Fibroblast of skin of right biceps (primary cell): ENCODE results near the gene FBXO31.
"Not testable (repeated sequence)": the region's sequence is repeated elsewhere in the genome, so short reads cannot be mapped to it uniquely, and the experiment has no call there.

Source experiments
- DNase-seq: peaks from one replicate; pipeline ENCODE4 v3.0.0-alpha.2; 2013

The FBXO31 gene

DNA sequence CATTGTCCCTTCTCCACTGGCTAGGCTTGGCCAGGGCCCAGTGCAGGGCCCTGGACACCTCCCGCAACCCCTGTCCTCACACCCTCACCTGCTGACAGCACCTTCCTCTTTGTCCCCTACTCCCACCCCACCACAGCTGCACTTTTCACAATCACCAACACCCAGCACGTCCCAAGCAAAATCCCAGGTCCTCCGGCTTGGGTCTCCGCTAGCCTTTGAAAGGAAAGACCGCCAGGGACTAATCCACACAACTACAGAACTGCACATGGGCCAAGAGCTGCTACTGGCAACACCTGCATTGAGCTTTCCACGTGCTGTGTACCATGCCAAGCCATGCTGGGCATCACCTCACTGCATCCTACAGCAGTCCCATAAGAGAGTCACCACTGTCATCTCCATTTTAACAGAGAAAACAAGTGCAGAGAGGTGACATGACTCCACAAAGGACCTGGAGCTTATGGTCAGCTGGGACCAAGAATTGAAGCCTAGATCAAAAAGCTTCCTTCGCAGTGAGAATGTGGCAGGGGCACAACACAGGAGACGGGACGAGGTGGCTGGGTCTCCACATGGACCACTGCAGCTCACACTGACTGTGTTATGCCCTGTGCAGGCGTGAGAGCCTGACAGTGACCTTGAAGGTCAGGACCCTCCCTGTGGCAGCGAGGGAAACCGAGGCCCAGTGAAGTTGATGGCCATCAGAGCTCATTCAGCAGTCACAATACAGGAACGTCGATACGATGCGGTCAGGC lies 22.5 kb downstream of the FBXO31 start:
- no peak for DNase-seq

DNA sequence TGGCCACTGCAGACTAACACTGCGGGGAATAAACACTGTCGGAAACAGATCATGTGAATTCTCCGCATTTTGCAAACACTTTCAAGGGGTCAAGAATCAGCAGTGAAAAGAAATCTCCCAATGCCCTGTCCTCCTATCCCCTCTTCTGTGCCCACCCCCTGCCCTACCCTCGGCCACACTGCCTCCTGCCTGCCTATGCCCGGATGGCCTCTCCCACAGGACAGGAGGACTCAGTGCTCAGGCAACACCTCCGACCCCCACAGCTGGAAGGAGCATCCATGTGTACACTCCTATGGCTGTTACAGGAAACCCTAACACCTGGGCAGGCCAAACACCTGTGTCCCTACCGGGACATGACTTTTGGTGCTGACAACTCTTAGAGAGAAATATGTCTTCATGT lies 24.5 kb downstream of the FBXO31 start:
- no peak for DNase-seq

DNA sequence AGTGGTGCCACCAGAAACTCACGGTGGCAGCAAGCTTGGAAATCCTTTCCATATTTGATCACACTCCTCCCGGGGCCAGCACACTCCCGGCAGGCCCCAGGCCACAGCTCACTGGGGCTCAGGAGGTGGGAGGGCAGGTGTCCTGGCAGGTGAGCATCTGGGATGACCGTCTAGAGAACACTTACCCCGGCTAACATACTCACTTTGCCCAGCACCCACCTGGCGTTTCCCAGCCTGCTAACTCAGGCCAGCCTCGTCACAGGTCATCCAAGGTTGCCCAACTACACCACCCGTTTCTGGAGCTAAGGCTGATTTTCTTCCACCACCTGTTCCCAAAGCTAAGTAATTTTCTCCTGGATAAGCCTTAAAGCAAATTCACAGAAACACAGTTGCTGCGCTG lies 24.9 kb downstream of the FBXO31 start:
- no peak for DNase-seq

DNA sequence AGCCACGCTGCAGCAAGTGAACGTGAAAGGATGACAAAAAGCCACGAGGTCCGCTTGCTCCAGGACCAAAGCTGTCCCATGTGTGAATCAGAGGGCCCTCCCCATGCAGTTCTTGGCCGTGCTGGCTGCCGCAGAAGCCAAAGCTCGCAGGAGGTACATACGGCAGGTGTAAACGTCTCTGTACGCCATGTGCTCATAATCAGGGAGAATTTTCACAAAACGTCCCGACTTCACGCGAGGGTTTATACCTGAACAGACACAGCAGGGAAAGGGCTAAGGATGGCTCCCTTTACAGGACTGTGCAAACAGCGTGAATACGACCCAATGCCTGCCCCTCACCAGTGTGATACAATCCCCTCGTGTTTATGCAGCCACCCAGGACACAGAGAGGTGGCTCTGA lies 25.3 kb downstream of the FBXO31 start:
- no peak for DNase-seq

DNA sequence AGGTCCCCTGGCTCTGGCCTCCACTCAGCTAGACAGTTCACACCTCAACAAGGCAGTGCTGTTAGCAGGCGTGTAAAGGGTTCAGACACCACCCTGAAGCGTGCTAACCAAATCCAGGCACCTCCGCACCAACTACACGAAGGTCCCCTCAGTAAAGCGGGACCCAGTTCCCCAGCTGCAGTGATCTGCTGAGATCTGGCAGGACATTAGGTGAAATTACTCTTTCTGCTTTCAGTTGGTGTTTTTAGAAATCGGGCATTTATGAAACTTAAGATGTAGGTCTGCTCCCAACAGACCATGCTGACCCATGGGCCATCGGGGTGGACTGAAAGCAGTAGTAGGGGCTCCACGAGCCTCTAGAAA lies 27.1 kb downstream of the FBXO31 start:
- no peak for DNase-seq

DNA sequence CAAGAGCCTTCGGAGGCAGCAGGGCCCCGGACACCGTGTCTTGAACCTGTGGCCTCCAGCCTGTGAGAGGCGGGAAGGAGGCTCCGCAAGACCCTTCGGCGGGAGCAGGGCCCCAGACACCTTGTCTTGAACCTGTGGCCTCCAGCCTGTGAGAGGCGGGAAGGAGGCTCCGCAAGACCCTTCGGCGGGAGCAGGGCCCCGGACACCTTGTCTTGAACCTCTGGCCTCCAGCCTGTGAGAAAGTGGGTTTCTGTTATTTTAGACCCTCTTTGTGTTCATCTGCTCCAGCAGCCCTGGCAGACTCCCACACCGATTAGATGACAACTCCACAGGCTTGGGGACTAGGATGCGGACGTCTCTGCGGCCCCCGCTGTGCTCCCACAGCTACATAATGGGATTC lies 30.0 kb downstream of the FBXO31 start:
- DNase-seq: no peak

DNA sequence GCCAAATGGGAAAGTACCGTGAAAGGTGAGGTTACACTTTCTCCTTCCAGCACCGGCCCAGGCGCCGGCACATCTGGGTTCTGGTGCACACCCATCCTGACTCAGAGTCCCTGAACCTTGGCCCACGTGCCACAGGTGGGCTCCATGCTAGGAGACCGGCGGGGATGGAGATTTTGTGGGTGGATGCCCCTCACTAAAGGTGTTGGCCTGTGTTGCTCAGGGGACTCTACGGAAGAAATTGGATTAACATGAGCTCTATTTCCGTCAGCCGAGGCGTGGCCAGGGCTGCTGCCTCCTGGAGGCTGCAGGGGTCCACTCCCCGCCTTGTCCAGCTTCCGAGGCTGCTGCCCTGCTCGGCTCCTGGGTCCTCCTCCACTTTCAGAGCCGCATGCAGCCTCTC lies 30.8 kb downstream of the FBXO31 start:
- DNase-seq: no peak

DNA sequence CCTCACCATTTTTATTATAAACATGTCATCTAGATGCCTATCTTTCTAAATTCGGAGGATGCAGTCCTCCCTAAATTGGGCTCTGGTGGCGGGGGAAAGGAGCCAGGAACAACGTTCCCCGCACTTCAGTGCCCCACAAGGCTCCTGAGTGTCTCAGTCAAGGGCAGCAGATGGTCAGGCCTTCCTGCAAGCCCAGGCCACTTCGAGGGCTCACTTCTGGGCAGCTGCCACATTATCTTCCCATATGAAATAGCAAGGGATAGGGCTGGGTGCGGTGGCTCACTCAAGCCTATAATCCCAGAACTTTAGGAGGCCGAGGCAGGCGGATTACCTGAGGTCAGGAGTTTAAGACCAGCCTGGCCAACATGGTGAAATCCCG lies 32.3 kb downstream of the FBXO31 start:
- DNase-seq: no peak

DNA sequence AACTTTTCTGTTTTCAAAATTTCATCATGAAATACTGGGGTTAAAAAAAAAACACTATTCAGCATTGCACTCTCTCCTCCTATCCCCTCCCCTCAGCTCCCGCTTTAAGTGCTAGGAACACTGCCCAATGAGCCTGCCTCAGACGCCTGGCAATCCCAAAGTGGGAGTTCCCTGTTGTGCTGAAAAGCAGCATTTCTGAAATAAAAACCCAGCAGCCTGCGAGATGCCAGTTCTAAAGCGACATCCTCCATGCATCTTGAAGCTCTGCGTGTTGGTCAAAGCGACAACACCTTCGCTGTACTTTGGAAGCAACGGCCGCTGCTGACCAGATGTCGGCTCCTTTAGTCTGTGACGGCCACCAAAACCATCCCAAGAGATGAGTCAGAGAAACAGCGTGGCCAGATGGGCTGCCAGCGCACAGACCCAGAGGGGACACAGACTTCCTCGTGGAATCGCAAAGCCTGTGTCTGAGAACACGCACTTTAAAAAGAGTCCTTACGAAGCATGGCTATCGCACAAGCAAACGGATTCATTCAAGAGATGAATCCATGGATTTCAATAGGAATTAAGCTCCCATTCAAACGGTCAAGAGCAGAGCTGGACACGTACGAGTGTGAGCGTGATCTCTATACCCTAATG lies 32.8 kb downstream of the FBXO31 start:
- peak; percentile 14 for DNase-seq

DNA sequence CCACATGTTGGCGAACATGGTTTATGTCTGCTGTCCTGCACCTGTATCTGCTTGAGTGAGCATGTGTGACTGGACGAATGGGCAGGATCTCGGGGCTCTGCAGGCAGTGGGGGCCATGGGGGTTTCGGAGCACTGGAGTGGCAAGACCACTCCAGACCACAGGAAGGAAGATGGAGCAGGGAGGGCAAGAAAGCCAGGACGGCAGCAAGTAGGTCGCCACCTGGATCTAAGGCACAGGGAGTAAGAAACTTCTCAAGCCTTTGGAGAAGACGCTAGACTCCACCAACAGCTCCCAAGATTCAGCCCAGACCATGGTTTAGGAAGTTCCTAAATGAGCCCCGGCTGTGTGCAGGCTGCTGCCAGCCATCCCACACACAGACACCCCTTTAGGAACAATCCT lies 33.5 kb downstream of the FBXO31 start:
- no peak for DNase-seq

DNA sequence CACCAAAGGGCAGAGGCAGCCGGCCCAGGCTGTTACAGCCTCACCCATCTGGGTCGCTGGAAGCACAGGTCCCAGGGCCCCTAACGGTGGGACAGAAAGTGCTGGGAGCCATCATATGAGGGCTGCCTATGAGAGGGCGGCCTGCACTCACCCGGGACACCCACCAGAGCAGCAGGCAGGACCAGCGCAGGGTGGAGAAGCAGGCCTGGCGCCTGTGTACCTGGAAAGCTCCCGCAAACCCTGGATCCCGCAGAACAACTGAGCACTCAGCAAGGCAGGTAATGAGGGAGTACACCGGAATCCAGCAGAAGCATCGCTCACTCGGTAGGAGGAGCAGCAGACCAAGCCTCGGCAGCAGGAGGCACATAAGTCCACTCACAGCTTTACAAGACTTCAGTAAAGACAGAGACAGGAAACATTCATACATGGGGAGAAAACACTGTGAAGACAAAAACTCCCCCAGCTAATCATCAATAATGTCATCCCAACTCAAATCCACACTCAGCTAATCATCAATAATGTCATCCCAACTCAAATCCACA lies 34.9 kb downstream of the FBXO31 start:
- DNase-seq: no peak

DNA sequence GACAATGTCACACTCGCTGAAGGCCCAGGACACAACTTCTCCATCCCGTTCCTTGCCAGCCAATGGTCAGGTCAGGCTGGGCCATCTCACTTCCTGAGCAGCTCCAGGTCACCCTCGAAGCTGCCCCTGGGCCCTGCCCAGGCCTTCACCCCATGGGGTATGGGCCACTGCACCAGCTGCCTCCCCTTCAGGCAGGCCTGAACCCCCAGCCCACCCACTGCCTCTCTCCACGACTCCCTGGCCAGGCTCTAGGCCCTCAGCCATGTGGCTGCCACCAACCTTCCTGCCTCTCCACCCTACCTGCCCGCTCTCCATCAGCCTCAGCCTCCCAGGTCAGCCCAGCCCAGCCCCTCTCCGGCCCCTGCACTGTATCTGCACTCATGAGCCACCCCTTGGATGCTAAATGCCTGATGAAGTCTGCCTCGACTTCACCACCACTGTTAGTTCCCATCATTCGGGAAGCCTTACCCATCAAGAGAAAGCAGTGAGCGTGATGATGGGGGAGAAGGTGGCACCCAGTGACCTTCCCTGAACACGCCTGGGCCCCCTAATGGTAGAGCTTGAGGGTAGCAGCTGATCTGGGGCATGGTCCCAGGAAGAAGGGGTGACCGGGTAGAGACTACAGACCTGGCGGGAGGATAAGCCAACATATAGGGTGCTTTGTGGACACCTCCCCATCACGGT lies 35.5 kb downstream of the FBXO31 start:
- DNase-seq: no peak

DNA sequence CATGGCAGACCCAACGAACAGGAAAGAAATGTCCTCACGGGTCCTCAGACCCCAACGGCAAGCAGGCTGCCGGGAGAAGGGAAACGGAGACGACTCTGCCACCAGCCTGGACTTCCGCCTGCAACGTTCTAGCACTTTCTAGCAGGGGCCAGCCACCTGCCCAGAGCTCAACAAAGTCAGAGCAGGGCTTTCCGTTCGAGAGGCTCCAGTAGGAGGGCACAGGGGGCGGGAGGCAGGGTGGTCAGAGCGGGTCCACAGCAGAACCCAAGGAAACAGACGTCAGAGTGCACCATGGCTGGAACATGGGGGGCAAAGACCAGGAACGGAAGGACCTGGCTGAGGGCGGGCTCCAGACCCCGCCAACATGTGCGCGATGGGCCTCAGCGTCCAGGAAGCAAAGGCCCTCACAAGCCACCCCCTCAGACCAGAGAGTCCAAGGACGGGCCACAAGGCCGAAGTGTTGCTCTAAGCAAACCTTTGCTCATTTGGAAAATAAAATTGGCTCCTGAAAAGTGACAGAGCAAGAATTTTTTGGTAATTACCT lies 37.0 kb downstream of the FBXO31 start:
- no peak for DNase-seq

DNA sequence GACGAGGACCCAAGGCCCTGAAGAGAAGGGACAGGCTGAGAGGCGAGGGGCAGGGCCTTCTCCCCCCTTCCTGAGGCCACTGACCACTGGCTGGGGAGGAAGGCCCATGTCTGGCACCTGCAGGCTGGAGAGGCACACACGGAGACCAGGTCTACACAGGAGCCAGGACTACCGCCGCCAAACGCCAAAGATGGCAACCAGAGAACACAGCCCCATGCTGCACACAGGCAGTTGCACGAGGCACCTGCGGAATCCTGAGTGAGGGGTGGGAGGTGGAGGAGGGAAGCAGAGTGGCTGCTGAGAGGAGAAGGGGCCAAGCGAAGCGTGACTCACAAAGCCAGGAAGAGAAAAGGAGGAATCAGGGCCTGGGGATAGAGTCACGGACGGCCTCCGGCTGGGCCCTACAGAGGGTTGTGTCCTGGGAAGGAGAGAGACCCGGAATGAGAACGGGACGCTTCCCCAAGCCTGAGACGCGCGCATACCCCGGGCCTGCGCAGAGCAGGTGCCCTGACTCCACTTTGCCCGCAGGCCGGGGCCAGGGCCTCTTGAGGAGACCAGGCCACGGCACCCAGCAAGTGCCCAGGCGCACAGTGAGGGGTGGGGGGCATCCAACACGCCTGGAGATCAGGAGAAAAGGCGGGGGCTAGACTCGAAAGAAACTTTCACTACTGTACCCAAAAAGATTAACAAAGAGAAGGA lies 37.7 kb downstream of the FBXO31 start:
- DNase-seq: no peak

DNA sequence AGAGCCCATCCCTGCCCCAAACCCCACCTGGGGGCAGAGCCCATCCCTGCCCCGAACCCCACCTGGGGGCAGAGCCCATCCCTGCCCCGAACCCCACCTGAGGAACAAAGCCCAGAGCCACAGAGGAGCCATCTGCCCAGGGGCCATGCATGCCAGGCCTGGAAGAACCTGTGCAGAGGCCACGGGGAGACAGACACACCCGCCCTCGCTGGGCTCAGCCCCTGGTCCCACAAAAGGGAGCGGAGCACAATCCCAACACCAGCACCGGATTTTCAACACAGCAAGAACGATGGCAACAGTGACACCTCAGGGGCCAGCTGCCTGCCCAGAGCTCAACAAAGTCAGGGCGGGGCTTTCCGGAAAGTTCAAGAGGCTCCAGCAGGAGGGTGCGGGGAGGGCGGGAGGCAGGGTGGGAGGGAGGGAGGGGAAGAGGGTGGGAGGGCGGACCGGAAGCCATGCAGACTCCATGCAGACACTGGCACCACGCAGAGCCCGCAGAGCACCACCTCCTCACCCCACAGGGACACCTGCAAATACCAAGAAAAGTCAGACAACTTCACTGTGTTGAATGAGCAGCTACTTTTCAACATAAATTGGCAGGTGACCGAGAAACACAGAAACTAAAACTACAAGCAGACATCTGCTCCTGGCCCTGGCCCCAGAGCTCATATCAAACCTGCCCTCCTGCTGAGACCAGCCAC lies 38.5 kb downstream of the FBXO31 start:
- DNase-seq: peak; percentile 7

DNA sequence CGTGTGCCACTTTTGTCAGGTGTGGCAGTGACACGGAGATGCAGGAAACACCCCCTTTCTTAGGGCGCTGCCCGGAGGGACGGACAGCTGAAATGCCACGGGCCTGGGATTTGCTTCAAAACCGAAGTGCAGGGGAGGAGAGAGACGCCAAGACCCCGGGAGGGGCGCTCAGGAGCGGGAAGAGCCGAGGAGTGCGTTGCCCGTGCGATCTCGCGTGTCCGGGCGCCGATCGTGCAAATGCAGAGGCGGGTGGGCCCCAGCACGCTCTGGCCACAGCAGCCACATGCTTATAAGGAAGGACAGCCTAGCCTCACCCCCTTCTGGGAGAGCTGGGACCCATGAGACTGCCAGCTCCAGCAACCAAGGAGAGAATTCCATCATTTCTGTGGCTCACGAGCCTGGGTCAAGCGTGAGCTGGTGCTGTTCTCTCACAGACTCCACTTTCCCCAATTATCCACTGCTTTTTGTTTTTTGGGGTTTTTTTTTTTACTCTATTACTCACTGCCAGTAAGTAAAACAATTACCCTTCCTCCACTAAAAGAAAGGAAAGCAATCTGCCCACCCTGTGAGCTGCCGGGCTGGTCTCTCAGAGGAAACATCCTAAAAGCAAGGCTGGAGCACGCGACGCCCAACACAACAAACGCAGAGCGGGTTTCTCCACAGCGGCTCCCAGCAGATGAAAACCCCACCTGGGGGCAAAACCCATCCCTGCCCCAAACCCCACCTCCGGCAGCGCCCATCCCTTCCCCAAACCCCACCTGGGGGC lies 39.2 kb downstream of the FBXO31 start:
- DNase-seq: no peak

DNA sequence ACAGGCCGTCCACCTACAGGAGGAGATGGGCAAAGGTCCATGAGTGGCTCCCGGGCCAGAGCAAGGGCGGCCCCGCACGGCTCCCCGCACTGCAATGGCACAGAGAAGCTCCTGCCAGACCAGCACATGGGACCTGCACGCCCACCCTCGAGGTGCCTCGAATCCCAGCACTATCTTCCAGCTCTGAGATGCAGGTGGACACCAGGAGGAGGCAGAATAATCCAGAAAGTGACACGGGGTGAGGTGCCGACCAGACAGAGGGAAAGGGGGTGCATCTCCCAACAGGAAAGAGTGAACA lies 39.9 kb downstream of the FBXO31 start:
- no peak for DNase-seq

DNA sequence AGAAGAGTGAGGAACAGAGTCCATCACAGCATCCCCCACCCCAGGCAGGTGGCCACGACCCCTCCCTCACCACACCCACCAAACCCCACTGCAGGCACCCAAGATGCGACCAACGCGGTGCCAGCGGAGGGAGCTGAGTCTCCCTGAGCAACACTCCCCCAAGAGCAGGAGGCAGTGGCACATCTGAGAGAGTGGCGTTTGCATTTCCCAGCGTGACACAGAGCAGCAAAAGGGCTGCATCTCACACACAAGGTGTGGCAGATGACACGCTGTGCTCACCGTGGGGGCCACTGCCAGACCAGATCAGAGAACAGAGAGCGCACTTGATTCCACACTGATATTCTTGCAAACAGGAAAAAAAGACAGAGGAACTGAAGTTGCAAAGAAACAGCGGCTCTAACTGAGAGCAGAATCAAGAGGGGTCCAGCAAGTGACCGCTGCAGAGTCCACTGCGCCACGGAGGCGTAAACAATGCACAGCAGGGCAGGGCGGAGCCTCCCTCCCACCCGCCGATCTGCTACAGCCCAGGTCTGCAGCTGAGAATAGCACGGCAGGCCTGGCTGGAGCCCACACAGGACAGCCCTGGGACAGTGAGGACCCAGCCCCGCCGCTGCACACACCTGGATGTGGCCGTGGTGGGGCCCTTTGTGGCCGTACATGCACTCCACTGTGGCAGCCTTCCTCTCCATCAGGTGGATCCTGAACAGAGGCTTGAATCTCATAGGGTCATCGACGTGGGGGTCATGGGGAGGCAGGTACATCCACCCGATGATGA lies 40.4 kb downstream of the FBXO31 start:
- no peak for DNase-seq

DNA sequence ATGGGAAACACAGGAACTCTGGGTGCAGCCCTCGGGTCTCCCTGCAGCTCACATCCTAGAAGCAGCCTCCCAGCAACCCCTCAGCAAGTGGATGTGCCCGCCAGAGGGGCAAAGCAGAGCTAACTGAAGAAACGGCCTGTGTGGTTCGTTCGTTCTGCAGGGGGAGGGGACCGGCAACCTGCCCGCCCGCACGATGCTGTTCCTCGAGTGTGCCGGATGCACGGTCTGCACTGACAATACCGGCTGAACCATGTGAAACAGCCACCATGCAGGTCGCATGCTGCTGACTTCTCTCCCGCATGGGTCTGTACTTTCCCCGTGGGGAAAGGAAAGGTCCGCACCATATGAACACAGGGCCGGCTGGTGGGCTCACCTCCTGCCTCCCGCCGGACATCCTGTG lies 41.1 kb downstream of the FBXO31 start:
- DNase-seq: no peak

DNA sequence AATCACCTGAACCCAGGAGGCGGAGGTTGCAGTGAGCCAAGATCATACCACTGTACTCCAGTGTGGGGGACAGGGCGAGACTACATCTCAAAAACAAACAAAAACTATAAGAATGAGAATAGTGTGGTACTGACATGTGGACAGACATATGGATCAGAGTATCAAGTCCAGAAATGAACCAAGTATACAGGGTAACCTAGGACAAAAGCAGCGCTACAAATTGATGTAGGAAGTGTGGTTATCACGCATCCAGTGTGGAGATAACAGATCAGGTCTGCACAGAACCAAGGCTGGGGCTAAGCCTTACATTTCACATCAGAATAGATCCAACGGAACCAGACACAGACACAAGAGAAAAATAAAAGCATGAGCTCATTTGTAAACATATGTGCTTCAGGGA lies 43.4 kb downstream of the FBXO31 start:
- DNase-seq: no peak

DNA sequence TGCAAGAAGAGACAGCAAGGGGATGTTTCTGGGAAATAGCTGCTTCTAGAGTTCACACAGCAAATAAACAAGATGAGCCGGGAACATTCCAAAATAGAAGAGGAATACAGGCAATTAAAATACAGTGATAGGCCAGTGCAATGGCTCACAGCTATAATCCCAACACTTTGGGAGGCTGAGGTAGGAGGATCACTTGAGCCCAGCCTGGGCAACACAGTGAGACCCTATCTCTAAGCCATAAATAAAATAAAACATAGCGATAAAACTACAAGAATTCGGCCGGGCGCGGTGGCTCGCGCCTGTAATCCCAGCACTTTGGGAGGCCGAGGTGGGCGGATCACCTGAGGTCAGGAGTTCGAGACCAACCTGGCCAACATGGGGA lies 43.9 kb downstream of the FBXO31 start:
- DNase-seq: not testable (repeated sequence)
